ENCODE results near the gene AP2M1. TPM values are rescaled to one million over a fixed set of nuclear protein-coding genes. Genes with fewer than 3 reads are reported as not detected.
A peak's percentile ranks its signal among the peaks of the same experiment; 100 is the strongest.

The AP2M1 gene
- total and polyA plus RNA-seq, 2 of the 13 experiments (the other 11 are each of a cell fraction or from before 2014, with no cell fraction given), result 126 to 146 TPM

- TF ChIP-seq ZMAT5 (CRISPR knock-in tag; IDR thresholded peaks at IDR 0.05; ENCODE audit: borderline replicate concordance, low read depth), result no peak
- TF ChIP-seq HBP1 (CRISPR knock-in tag; IDR thresholded peaks at IDR 0.05; ENCODE audit: low read depth), result no peak
- no peak for TF ChIP-seq ZNF713 (CRISPR knock-in tag; IDR thresholded peaks at IDR 0.05)
- TF ChIP-seq ZNF776 (CRISPR knock-in tag; IDR thresholded peaks at IDR 0.05), result peak; percentile 74; the same call in 1 of the 2 replicates
- TF ChIP-seq THAP9 (CRISPR knock-in tag; IDR thresholded peaks at IDR 0.05; ENCODE audit: borderline replicate concordance), result peak; percentile 67
- peak; percentile 80 for TF ChIP-seq ELF1 (CRISPR knock-in tag; IDR thresholded peaks at IDR 0.05)
- TF ChIP-seq ZNF256 (CRISPR knock-in tag; conservative IDR thresholded peaks at IDR 0.05), result no peak
- TF ChIP-seq THAP11 (CRISPR knock-in tag; IDR thresholded peaks at IDR 0.05), result peak; percentile 99
- TF ChIP-seq ZNF772 (CRISPR knock-in tag; IDR thresholded peaks at IDR 0.05), result no peak; the same call in none of the 2 replicates
- TF ChIP-seq ZNF432 (CRISPR knock-in tag; IDR thresholded peaks at IDR 0.05; ENCODE audit: borderline replicate concordance), result no peak
- TF ChIP-seq HINFP (CRISPR knock-in tag; IDR thresholded peaks at IDR 0.05; ENCODE audit: low read depth), result peak; percentile 17; the same call in 1 of the 2 replicates
- peak; percentile 77; the same call in 1 of the 2 replicates for TF ChIP-seq ZFP91 (CRISPR knock-in tag; IDR thresholded peaks at IDR 0.05; ENCODE audit: borderline replicate concordance)
- TF ChIP-seq NPAS2 (CRISPR knock-in tag; IDR thresholded peaks at IDR 0.05; ENCODE audit: borderline replicate concordance), result no peak
- TF ChIP-seq FOXK1 (CRISPR knock-in tag; IDR thresholded peaks at IDR 0.05; ENCODE audit: borderline replicate concordance, low read depth), result peak; percentile 53; the same call in 1 of the 2 replicates
- TF ChIP-seq ZNF800 (CRISPR knock-in tag; IDR thresholded peaks at IDR 0.05), result no peak; the same call in 1 of the 2 replicates
- peak; percentile 82 for TF ChIP-seq NR2C2 (CRISPR knock-in tag; IDR thresholded peaks at IDR 0.05; ENCODE audit: borderline replicate concordance)
- no peak for TF ChIP-seq ZNF20 (CRISPR knock-in tag; IDR thresholded peaks at IDR 0.05)
- no peak for TF ChIP-seq ZNF557 (CRISPR knock-in tag; IDR thresholded peaks at IDR 0.05)
Observed at GRCh38 chr3:184174646-184175492, at the start of gene AP2M1 (continued).
